ENCODE measurements around the gene NEGR1.

- TF ChIP-seq TBP (optimal IDR thresholded peaks at IDR 0.05; ENCODE audit: low read depth, low read length) (no peak), MLLT1 (IDR thresholded peaks at IDR 0.05) (no peak), SP2 (IDR thresholded peaks at IDR 0.05; ENCODE audit: extremely low read depth, low read depth, low read length, poor library complexity, severe bottlenecking) (no peak), KLF16 (IDR thresholded peaks at IDR 0.05) (no peak), ZBTB7A (IDR thresholded peaks at IDR 0.05; ENCODE audit: borderline replicate concordance, control insufficient read depth, low read depth, low read length) (no peak), CTCF (IDR thresholded peaks at IDR 0.05 in 2 of 3, conservative IDR thresholded peaks at IDR 0.05 in 1 of 3; ENCODE audit: insufficient read depth in 2 of 3, low read depth in 1 of 3, low read length in 3 of 3) (no peak)
- TF ChIP-seq, protein P1, sequence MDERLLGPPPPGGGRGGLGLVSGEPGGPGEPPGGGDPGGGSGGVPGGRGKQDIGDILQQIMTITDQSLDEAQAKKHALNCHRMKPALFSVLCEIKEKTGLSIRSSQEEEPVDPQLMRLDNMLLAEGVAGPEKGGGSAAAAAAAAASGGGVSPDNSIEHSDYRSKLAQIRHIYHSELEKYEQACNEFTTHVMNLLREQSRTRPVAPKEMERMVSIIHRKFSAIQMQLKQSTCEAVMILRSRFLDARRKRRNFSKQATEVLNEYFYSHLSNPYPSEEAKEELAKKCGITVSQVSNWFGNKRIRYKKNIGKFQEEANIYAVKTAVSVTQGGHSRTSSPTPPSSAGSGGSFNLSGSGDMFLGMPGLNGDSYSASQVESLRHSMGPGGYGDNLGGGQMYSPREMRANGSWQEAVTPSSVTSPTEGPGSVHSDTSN (CRISPR knock-in tag; IDR thresholded peaks at IDR 0.05; ENCODE audit: low read depth) = no peak
- TF ChIP-seq, protein P1 (tag; conservative IDR thresholded peaks at IDR 0.05; ENCODE audit: low read depth) = no peak
These were observed 740.2 kb downstream of the NEGR1 start for GRCh38 chr1:71542155-71542554.
